ENCODE results near the gene LSM14B. TPM values are rescaled to one million over a fixed set of nuclear protein-coding genes. Genes with fewer than 3 reads are reported as not detected.
"Not testable (repeated sequence)": the region's sequence is repeated elsewhere in the genome, so short reads cannot be mapped to it uniquely, and the experiment has no call there.

Gene LSM14B
- 81.1 and 84.3 TPM in 2 replicates for total RNA-seq
- long read RNA-seq, result 0 reads

DNA sequence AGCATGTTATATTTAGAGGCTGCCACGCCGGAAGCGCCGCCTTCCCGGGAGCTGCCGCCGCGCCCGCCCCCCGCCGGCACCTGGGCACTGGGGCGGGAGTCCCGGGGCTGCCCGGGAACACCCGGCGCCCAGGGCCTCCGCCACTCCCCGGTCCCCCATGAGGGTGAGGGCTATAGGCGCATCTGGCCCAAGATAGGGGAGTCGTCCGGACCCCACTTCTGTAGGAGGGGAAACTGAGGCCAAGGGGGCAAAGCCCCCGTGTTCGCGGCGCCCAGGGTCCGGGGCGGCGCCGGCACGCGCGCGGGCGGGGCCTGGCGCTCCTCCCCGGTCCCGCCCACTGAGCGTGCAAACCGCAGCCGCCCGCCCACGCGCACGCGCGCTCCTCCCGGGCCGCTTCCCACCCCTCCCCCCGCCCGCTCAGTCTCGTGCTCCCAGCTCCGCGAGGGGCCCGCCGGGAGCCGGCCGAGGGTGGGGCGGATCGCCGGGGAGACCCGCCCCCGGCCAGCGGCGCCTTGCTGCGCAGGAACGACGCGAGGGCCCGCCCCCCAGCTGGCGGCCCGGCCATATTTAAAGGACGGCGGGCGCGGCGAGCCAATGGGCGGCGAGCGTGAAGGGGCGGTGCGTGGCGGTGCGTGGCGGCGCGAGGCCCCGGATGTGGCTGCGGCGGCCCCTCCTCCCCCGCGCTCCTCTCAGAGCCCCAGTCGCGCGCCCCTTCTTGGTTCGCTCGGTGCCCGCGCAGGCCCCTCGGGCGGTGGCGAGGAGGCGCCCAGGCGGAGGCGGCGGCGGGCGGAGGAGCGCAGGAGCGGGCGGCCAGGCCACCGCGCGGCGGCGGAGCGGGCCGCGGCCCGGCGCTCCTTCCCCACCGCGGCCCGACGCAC lies at the start of gene LSM14B:
Gene LSM14B (plus strand): TSS at position 700 of the 878 bp plus-strand sequence. CDS start 192 bp downstream, outside the sequence.
- H3K27ac Mint-ChIP-seq, result peak within 1 kb of the TSS; percentile 92

GRCh38 chr20:62073323-62073722 lies 49.0 kb upstream of the LSM14B start:
- H3K4me1 Mint-ChIP-seq (ENCODE audit: low read depth), result peaks cover 1% of the 10 kb centered on the region
- TF ChIP-seq, protein P1, sequence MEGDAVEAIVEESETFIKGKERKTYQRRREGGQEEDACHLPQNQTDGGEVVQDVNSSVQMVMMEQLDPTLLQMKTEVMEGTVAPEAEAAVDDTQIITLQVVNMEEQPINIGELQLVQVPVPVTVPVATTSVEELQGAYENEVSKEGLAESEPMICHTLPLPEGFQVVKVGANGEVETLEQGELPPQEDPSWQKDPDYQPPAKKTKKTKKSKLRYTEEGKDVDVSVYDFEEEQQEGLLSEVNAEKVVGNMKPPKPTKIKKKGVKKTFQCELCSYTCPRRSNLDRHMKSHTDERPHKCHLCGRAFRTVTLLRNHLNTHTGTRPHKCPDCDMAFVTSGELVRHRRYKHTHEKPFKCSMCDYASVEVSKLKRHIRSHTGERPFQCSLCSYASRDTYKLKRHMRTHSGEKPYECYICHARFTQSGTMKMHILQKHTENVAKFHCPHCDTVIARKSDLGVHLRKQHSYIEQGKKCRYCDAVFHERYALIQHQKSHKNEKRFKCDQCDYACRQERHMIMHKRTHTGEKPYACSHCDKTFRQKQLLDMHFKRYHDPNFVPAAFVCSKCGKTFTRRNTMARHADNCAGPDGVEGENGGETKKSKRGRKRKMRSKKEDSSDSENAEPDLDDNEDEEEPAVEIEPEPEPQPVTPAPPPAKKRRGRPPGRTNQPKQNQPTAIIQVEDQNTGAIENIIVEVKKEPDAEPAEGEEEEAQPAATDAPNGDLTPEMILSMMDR (IDR thresholded peaks at IDR 0.05; ENCODE audit: unreplicated experiment), result no peak
- no peak overlapping the region for H3K4me3 Mint-ChIP-seq (ENCODE audit: low read depth)
- H3K27me3 Mint-ChIP-seq, result no peaks in the 10 kb centered on the region
- H3K9me3 Mint-ChIP-seq (ENCODE audit: low read depth), result peaks cover 19% of the 10 kb centered on the region
- DNase-seq (ENCODE audit: low spot score, unreplicated experiment), result no peak
- H3K27ac Mint-ChIP-seq, result no peak overlapping the region
- peaks cover 4% of the 10 kb centered on the region for H3K36me3 Mint-ChIP-seq (ENCODE audit: insufficient read depth)

More for the DNA sequence above, at the start of gene LSM14B:
- peaks cover 8% of the 10 kb centered on the region for H3K36me3 Mint-ChIP-seq (ENCODE audit: insufficient read depth)
- TF ChIP-seq, protein P1 (IDR thresholded peaks at IDR 0.05; ENCODE audit: unreplicated experiment), result no peak
- peaks cover 13% of the 10 kb centered on the region for H3K4me1 Mint-ChIP-seq (ENCODE audit: low read depth)
- peaks cover 20% of the 10 kb centered on the region for H3K27me3 Mint-ChIP-seq
- peak; percentile 96 for DNase-seq (ENCODE audit: low spot score, unreplicated experiment)
- no peaks in the 10 kb centered on the region for H3K9me3 Mint-ChIP-seq (ENCODE audit: low read depth)
- H3K4me3 Mint-ChIP-seq (ENCODE audit: low read depth), result peak within 1 kb of the TSS; percentile 85

GRCh38 chr20:62079166-62079565 lies 43.1 kb upstream of the LSM14B start:
- DNase-seq (ENCODE audit: low spot score, unreplicated experiment), result no peak
- no peaks in the 10 kb centered on the region for H3K4me1 Mint-ChIP-seq (ENCODE audit: low read depth)
- no peak overlapping the region for H3K27ac Mint-ChIP-seq
- peaks cover 4% of the 10 kb centered on the region for H3K36me3 Mint-ChIP-seq (ENCODE audit: insufficient read depth)
- H3K9me3 Mint-ChIP-seq (ENCODE audit: low read depth), result peaks cover 10% of the 10 kb centered on the region
- TF ChIP-seq, protein P1 (IDR thresholded peaks at IDR 0.05; ENCODE audit: unreplicated experiment), result no peak
- no peak overlapping the region for H3K4me3 Mint-ChIP-seq (ENCODE audit: low read depth)
- H3K27me3 Mint-ChIP-seq, result peaks cover 11% of the 10 kb centered on the region

DNA sequence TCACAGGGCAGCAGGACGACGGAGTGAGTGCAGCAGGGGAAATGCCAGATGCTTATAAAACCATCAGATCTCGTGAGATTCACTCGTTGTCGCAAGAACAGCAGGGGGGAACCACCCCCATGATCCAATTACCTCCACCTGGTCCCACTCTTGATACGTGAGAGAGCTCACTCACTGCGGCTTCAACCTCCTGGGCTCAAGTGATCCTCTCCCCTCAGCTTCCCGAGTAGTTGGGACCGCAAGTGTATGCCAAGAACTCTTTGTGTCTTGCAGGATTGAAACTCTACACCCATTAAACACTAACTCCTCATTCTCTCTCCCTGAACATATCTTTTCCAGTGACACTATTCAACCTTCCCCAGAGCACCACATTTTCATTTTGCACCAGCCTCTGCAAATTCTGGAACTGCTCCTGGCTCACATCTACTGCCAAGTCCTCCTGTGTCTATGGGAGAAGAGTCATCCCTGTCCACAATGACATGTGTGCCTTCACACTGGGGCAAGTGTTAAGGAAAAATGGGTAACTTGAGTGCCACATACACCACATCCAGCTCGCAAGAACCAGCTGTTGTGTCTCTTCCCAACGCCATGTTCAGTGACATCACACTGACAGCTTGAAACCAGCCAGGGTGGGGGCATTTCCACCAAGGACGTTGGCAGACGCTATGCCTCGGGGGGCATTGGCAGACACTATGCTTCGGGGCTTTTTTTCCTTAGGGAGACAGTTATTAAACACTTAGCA lies 41.9 kb upstream of the LSM14B start:
- TF ChIP-seq, protein P1 (IDR thresholded peaks at IDR 0.05; ENCODE audit: unreplicated experiment), result no peak
- DNase-seq (ENCODE audit: low spot score, unreplicated experiment), result no peak
- H3K27me3 Mint-ChIP-seq, result peaks cover 11% of the 10 kb centered on the region
- H3K27ac Mint-ChIP-seq, result no peak overlapping the region
- H3K36me3 Mint-ChIP-seq (ENCODE audit: insufficient read depth), result peaks cover 2% of the 10 kb centered on the region
- no peak overlapping the region for H3K4me3 Mint-ChIP-seq (ENCODE audit: low read depth)
- peaks cover 3% of the 10 kb centered on the region for H3K9me3 Mint-ChIP-seq (ENCODE audit: low read depth)
- no peaks in the 10 kb centered on the region for H3K4me1 Mint-ChIP-seq (ENCODE audit: low read depth)

DNA sequence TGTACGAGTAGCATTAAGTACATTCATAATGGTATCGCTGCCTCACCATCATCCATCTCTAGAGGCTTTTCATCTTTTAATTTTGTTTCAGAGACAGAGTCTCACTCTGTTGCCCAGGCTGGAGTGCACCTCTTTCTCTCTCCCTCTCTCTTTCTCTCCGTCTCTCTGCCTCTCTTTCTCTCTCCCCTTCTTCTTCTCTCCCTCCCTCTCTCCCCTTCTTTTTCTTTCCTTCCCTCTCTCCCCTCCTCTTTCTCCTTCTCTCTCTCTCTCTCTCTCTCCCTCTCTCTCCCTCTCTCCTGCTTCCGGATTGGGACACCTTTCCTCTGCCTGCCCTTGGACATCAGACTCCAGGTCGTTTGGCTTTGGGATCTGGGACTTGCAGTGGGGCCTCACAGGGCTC lies 39.0 kb upstream of the LSM14B start:
- Mint-ChIP-seq H3K27ac (no peak overlapping the region), H3K36me3 (ENCODE audit: insufficient read depth) (no peaks in the 10 kb centered on the region), H3K9me3 (ENCODE audit: low read depth) (no peaks in the 10 kb centered on the region), H3K27me3 (peaks cover 11% of the 10 kb centered on the region), H3K4me3 (ENCODE audit: low read depth) (no peak overlapping the region), H3K4me1 (ENCODE audit: low read depth) (no peaks in the 10 kb centered on the region)
- TF ChIP-seq, protein P1 (IDR thresholded peaks at IDR 0.05; ENCODE audit: unreplicated experiment), result no peak
- no peak for DNase-seq (ENCODE audit: low spot score, unreplicated experiment)

DNA sequence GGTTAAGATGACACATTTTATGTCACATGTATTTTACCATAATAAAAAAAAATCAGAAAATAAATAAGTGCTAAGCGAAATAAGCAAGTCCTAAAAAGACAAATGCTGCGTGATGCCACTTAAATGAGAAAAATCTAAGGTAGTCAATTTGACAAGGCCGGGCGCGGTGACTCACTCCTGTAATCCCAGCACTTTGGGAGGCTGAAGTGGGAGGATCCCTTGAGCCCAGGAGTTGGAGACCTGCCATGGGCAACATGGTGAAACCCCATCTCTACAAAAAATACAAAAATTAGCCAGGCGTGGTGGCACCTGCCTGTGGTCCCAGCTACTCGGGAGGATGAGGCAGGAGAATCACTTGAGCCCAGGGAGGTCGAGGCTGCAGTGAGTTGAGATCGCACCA lies 38.1 kb upstream of the LSM14B start:
- not testable (repeated sequence) for H3K36me3 Mint-ChIP-seq (ENCODE audit: insufficient read depth); H3K4me3 Mint-ChIP-seq (ENCODE audit: low read depth); H3K9me3 Mint-ChIP-seq (ENCODE audit: low read depth); H3K4me1 Mint-ChIP-seq (ENCODE audit: low read depth); H3K27ac Mint-ChIP-seq; H3K27me3 Mint-ChIP-seq; DNase-seq (ENCODE audit: low spot score, unreplicated experiment)
